Smooth muscle cell (in vitro differentiated cells): ENCODE data around the gene DPP6. TPM values are rescaled to one million over a fixed set of nuclear protein-coding genes. Genes with fewer than 3 reads are reported as not detected.

Experiments
- DNase-seq: peaks from one replicate; lab custom pipeline; 2025; ENCODE audit not compliant: unreplicated experiment; lab: John Stamatoyannopoulos, UW
- H2AFZ ChIP-seq: fragments of 200-600 bp; sonication (generic); 2 replicates; pipeline ENCODE4 v1.6.0; 2016; ENCODE audit warnings: antibody characterized with exemption, low read depth, mild to moderate bottlenecking
- H3F3A ChIP-seq: fragments of 200-600 bp; sonication (generic); 2 replicates; pipeline ENCODE4 v1.6.0; 2017; ENCODE audit warnings: antibody characterized with exemption, low read depth
- H3K27ac ChIP-seq: fragments of 200-600 bp; sonication (generic); 2 replicates; pipeline ENCODE4 v1.5.1; 2016; ENCODE audit warnings: low read depth, mild to moderate bottlenecking
- H3K27me3 ChIP-seq: fragments of 200-600 bp; sonication (generic); 2 replicates; pipeline ENCODE4 v1.6.1; 2016; ENCODE audit warnings: low read depth, mild to moderate bottlenecking
- H3K36me3 ChIP-seq: fragments of 200-600 bp; sonication (generic); 2 replicates; pipeline ENCODE4 v1.5.1; 2016; ENCODE audit warnings: low read depth
- H3K4me1 ChIP-seq: fragments of 200-600 bp; sonication (generic); 2 replicates; pipeline ENCODE4 v1.5.1; 2016; ENCODE audit warnings: low read depth
- H3K4me2 ChIP-seq: fragments of 200-600 bp; sonication (generic); 2 replicates; pipeline ENCODE4 v1.6.0; 2016; ENCODE audit warnings: mild to moderate bottlenecking
- H3K4me3 ChIP-seq: fragments of 200-600 bp; sonication (generic); 2 replicates; pipeline ENCODE4 v1.5.1; 2016; ENCODE audit warnings: mild to moderate bottlenecking
- H3K79me2 ChIP-seq: fragments of 200-600 bp; sonication (generic); 2 replicates; pipeline ENCODE4 v1.6.0; 2016; ENCODE audit warnings: low read depth, mild to moderate bottlenecking
- H3K9ac ChIP-seq: fragments of 200-600 bp; sonication (generic); 2 replicates; pipeline ENCODE4 v1.6.0; 2016; ENCODE audit warnings: low read depth
- H3K9me3 ChIP-seq: fragments of 200-600 bp; sonication (generic); replicated peaks from 2 replicates; pipeline ENCODE4 v1.5.1; 2016; ENCODE audit warnings: low read depth
- H4K20me1 ChIP-seq: fragments of 200-600 bp; sonication (generic); 2 replicates; pipeline ENCODE4 v1.6.0; 2016; ENCODE audit warnings: low read depth
- WGBS: methylation state at CpG from one replicate; pipeline ENCODE4 v1.1.7; 2016; ENCODE audit warnings: low lambda C conversion rate; 5-methylcytosine and 5-hydroxymethylcytosine counted together
- polyA plus RNA-seq: library from polyadenylated mRNA; unstranded; fragments of >200 nt; fragmentation: Nextera tagmentation; extraction: Ambion mirVana; gene quantifications from 2 replicates; pipeline ENCODE4 v1.2.1, GENCODE V29; 2016
- total RNA-seq: library from RNA; depleted of rRNA; stranded (reverse); fragments of >200 nt; gene quantifications from 2 replicates; pipeline ENCODE4 v1.2.3, GENCODE V29; 2014
- TF ChIP-seq, protein P1 (sequence below): fragments of 200-600 bp; sonication (generic); IDR thresholded peaks from 2 replicates; pipeline ENCODE4 v1.5.1; 2017; ENCODE audit warnings: borderline replicate concordance, mild to moderate bottlenecking, antibody characterized with exemption; ENCODE audit not compliant: insufficient read depth, poor library complexity, severe bottlenecking

DPP6 gene
- total and polyA plus RNA-seq, 2 experiments from 2014 or later, result 0.72 TPM; not detected in 1

DNA sequence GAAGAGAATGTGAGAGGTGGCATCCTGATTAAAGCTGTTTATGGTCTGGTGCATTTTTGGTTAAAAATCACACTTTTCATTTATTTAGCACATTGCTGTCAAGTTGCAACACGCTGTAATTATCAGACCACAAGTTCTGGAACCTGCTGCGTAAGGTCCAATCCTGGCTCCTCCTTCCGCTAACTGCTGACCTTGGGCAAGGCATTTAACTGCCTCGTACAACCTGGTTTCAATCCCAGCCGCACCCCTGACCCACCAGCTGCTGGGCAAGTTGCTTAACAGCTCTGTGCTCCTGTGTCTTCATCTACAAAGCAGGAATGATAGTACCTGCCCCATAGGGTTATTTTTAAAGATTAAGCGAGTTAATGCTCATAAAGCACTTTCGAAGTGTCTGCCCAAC lies 668.9 kb downstream of the DPP6 start:
- H3K9me3 ChIP-seq, result no peaks in the 10 kb centered on the region

DNA sequence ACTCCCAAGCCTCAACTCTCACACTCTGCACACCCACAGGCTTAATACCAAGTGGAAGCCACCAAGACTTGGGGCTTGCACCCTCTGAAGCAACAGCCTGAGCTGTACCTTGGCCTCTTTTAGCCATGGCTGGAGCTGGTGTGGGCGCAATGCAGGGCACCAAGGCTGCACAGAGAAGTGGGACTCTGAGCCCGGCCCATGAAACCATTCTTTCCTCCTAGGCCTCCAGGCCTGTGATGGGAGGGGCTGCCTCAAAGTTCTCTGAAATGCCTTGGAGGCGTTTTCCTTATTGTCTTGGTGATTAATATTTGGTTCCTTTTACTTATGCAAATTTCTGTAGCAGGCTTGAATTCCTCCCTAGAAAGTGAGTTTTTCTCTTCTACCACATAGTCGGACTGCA lies 674.2 kb downstream of the DPP6 start:
- Histone ChIP-seq H3K4me2 (no peak overlapping the region), H3K79me2 (no peaks in the 10 kb centered on the region), H3K4me3 (no peak overlapping the region), H3K9ac (no peak overlapping the region), H3K27ac (no peak overlapping the region), H4K20me1 (no peaks in the 10 kb centered on the region), H3K9me3 (no peaks in the 10 kb centered on the region), H3K36me3 (no peaks in the 10 kb centered on the region), H2AFZ (no peak overlapping the region), H3K4me1 (no peaks in the 10 kb centered on the region), H3K27me3 (no peaks in the 10 kb centered on the region), H3F3A (no peaks in the 10 kb centered on the region)
- 76% methylated on average over 4 of the region's 4 CpGs for WGBS
- TF ChIP-seq, protein P1, sequence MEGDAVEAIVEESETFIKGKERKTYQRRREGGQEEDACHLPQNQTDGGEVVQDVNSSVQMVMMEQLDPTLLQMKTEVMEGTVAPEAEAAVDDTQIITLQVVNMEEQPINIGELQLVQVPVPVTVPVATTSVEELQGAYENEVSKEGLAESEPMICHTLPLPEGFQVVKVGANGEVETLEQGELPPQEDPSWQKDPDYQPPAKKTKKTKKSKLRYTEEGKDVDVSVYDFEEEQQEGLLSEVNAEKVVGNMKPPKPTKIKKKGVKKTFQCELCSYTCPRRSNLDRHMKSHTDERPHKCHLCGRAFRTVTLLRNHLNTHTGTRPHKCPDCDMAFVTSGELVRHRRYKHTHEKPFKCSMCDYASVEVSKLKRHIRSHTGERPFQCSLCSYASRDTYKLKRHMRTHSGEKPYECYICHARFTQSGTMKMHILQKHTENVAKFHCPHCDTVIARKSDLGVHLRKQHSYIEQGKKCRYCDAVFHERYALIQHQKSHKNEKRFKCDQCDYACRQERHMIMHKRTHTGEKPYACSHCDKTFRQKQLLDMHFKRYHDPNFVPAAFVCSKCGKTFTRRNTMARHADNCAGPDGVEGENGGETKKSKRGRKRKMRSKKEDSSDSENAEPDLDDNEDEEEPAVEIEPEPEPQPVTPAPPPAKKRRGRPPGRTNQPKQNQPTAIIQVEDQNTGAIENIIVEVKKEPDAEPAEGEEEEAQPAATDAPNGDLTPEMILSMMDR, result no peak
- no peak for DNase-seq

More for the DNA sequence above, 668.9 kb downstream of the DPP6 start:
- H3K36me3 ChIP-seq, result no peaks in the 10 kb centered on the region
- 88% methylated on average over 7 of the region's 7 CpGs for WGBS
- no peaks in the 10 kb centered on the region for H3K79me2 ChIP-seq
- H3K4me2 ChIP-seq, result no peak overlapping the region
- H3K27me3 ChIP-seq, result no peaks in the 10 kb centered on the region
- no peaks in the 10 kb centered on the region for H4K20me1 ChIP-seq
- no peak overlapping the region for H3K9ac ChIP-seq
- no peaks in the 10 kb centered on the region for H3K4me1 ChIP-seq
- H3K27ac ChIP-seq, result no peak overlapping the region
- TF ChIP-seq, protein P1, result no peak
- H3F3A ChIP-seq, result no peaks in the 10 kb centered on the region
- DNase-seq, result no peak
- no peak overlapping the region for H2AFZ ChIP-seq
- H3K4me3 ChIP-seq, result no peak overlapping the region

DNA sequence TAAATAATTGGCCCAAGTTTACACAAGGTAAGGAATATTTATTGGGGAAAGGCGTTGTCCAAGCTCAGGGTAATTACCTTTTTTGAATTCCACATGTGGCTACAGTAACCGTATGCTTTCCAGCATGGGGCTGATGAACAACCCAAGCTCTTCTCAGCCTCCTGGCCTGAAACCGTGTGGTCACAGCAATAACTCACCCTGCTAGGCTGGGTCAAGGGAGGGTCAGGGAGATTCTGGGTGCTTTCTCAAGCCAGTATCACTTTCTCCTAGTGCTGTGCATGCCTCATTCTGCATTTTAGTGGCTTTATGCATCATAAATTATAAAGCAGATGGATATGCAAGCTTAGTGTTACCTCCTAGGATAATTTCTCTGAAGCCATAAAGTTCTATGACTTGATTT lies 676.9 kb downstream of the DPP6 start:
- H2AFZ ChIP-seq, result no peak overlapping the region
- no peak overlapping the region for H3K27ac ChIP-seq
- H3K4me1 ChIP-seq, result no peaks in the 10 kb centered on the region
- no peak overlapping the region for H3K4me3 ChIP-seq
- no peak overlapping the region for H3K4me2 ChIP-seq
- no peak for DNase-seq
- H3K79me2 ChIP-seq, result no peaks in the 10 kb centered on the region
- no peaks in the 10 kb centered on the region for H4K20me1 ChIP-seq
- no peak overlapping the region for H3K9ac ChIP-seq
- no peaks in the 10 kb centered on the region for H3K27me3 ChIP-seq
- no peaks in the 10 kb centered on the region for H3F3A ChIP-seq
- TF ChIP-seq, protein P1, result no peak
- WGBS, result 65% methylated on average over 3 of the region's 3 CpGs
- no peaks in the 10 kb centered on the region for H3K9me3 ChIP-seq
- H3K36me3 ChIP-seq, result no peaks in the 10 kb centered on the region

DNA sequence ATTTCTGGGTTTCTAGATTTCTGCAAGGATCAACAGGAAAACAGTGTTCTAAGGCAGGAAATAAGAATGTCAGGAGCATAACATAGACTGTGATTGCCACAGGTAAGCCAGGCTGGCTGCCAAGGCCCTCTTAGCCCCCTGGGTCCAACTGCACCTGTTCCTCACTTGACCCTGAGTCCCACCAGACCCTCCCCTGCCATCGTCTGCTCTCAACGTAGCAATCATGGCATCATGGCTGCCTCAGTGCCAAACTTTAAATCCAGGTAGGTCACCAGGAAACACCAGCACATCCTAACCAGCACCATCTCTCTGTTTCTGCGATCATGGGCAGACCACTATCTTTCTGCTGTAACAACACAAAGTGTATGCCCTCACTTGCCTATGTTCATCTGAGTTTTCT lies 683.6 kb downstream of the DPP6 start:
- no peaks in the 10 kb centered on the region for H3K36me3 ChIP-seq
- H3K27me3 ChIP-seq, result no peaks in the 10 kb centered on the region
- no peak overlapping the region for H2AFZ ChIP-seq
- TF ChIP-seq, protein P1, result no peak
- H3K4me1 ChIP-seq, result no peaks in the 10 kb centered on the region
- WGBS, result 90% methylated on average over 3 of the region's 3 CpGs
- no peak for DNase-seq
- no peak overlapping the region for H3K9ac ChIP-seq
- H3K27ac ChIP-seq, result no peak overlapping the region
- no peak overlapping the region for H3K4me3 ChIP-seq
- H3K9me3 ChIP-seq, result no peaks in the 10 kb centered on the region
- no peaks in the 10 kb centered on the region for H3F3A ChIP-seq
- no peak overlapping the region for H3K4me2 ChIP-seq
- no peaks in the 10 kb centered on the region for H4K20me1 ChIP-seq
- no peaks in the 10 kb centered on the region for H3K79me2 ChIP-seq
